ENCODE results near the gene CD300E. TPM values are rescaled to one million over a fixed set of nuclear protein-coding genes. Genes with fewer than 3 reads are reported as not detected.

The CD300E gene
- polyA plus RNA-seq, 1 donor from 2014 or later, result not detected

DNA sequence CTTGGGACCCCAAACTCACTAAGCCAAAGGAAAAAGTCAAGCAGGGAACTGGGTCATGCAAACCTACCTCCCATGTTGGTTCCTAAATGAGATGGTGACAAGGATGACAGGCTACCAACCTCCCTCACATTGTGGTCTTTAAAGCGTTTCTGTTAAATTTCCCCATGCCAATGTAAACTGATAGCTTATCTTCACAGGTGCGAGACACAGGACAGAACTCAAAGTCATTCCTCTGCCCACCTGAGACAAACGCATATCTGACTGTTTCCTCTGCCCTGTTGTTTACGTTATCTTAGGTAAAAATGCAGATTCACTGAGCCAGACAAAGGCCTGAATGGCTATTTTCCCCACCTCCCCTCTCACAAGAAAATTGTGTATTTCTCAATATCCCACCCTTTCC, 19.0 kb upstream of the CD300E start:
- Histone ChIP-seq H3F3A (ENCODE audit: insufficient read depth, low read length, poor library complexity, severe bottlenecking) (no peaks in the 10 kb centered on the region), H3K9me2 (ENCODE audit: insufficient read depth, low read length) (no peaks in the 10 kb centered on the region), H3K4me2 (ENCODE audit: low read length) (no peak overlapping the region), H3K27me3 (ENCODE audit: insufficient read depth, low read depth, low read length) (no peaks in the 10 kb centered on the region), H2AFZ (ENCODE audit: low read depth, low read length) (no peak overlapping the region), H3K79me2 (replicated peaks; ENCODE audit: insufficient read depth, low read length) (no peaks in the 10 kb centered on the region), H3K9ac (ENCODE audit: low read length) (no peak overlapping the region), H3K36me3 (ENCODE audit: insufficient read depth, low read length) (no peaks in the 10 kb centered on the region), H3K9me3 (ENCODE audit: low read length) (no peaks in the 10 kb centered on the region), H3K27ac (ENCODE audit: low read length) (no peak overlapping the region), H4K20me1 (ENCODE audit: insufficient read depth) (no peaks in the 10 kb centered on the region), H3K4me3 (ENCODE audit: low read length) (no peak overlapping the region)
- TF ChIP-seq RAD21 (conservative IDR thresholded peaks at IDR 0.05) (no peak), POLR2AphosphoS5 (IDR thresholded peaks at IDR 0.05) (no peak), EZH2 (IDR thresholded peaks at IDR 0.05; ENCODE audit: borderline replicate concordance, insufficient read depth, low read length, poor library complexity, severe bottlenecking) (no peak), TAF1 (IDR thresholded peaks at IDR 0.05; ENCODE audit: low read depth) (no peak), EP300 (conservative IDR thresholded peaks at IDR 0.05; ENCODE audit: poor library complexity, severe bottlenecking) (no peak)
- TF ChIP-seq, protein P1, sequence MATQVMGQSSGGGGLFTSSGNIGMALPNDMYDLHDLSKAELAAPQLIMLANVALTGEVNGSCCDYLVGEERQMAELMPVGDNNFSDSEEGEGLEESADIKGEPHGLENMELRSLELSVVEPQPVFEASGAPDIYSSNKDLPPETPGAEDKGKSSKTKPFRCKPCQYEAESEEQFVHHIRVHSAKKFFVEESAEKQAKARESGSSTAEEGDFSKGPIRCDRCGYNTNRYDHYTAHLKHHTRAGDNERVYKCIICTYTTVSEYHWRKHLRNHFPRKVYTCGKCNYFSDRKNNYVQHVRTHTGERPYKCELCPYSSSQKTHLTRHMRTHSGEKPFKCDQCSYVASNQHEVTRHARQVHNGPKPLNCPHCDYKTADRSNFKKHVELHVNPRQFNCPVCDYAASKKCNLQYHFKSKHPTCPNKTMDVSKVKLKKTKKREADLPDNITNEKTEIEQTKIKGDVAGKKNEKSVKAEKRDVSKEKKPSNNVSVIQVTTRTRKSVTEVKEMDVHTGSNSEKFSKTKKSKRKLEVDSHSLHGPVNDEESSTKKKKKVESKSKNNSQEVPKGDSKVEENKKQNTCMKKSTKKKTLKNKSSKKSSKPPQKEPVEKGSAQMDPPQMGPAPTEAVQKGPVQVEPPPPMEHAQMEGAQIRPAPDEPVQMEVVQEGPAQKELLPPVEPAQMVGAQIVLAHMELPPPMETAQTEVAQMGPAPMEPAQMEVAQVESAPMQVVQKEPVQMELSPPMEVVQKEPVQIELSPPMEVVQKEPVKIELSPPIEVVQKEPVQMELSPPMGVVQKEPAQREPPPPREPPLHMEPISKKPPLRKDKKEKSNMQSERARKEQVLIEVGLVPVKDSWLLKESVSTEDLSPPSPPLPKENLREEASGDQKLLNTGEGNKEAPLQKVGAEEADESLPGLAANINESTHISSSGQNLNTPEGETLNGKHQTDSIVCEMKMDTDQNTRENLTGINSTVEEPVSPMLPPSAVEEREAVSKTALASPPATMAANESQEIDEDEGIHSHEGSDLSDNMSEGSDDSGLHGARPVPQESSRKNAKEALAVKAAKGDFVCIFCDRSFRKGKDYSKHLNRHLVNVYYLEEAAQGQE (IDR thresholded peaks at IDR 0.05; ENCODE audit: borderline replicate concordance), result no peak

DNA sequence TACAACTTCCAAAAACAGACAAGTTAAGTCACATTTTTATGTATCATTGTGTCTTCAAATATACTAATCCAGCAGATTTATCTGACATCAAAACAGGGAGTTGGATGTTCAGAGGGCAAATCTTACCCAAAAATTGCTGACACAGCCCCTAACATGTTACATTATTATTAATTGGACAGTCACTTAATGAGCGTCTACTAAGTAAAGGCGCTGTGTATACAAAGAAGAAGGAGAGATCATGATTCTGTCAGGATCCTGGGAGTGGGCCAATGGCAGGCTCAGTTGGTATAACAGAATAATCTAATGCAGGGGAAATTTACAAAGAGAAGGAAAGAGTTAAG, 18.4 kb upstream of the CD300E start:
- H3K9me3 ChIP-seq (ENCODE audit: low read length), result no peaks in the 10 kb centered on the region
- no peaks in the 10 kb centered on the region for H3K27me3 ChIP-seq (ENCODE audit: insufficient read depth, low read depth, low read length)
- H3K79me2 ChIP-seq (replicated peaks; ENCODE audit: insufficient read depth, low read length), result no peaks in the 10 kb centered on the region
- no peak overlapping the region for H3K27ac ChIP-seq (ENCODE audit: low read length)
- H3K4me3 ChIP-seq (ENCODE audit: low read length), result no peak overlapping the region
- no peaks in the 10 kb centered on the region for H3F3A ChIP-seq (ENCODE audit: insufficient read depth, low read length, poor library complexity, severe bottlenecking)
- H2AFZ ChIP-seq (ENCODE audit: low read depth, low read length), result no peak overlapping the region
- no peaks in the 10 kb centered on the region for H3K9me2 ChIP-seq (ENCODE audit: insufficient read depth, low read length)
- H3K9ac ChIP-seq (ENCODE audit: low read length), result no peak overlapping the region
- TF ChIP-seq, protein P1 (IDR thresholded peaks at IDR 0.05; ENCODE audit: borderline replicate concordance), result no peak
- TF ChIP-seq RAD21 (conservative IDR thresholded peaks at IDR 0.05) (no peak), SMC3 (conservative IDR thresholded peaks at IDR 0.05; ENCODE audit: poor library complexity) (no peak), POLR2AphosphoS5 (IDR thresholded peaks at IDR 0.05) (no peak), MXI1 (conservative IDR thresholded peaks at IDR 0.05; ENCODE audit: poor library complexity, severe bottlenecking) (no peak), EZH2 (IDR thresholded peaks at IDR 0.05; ENCODE audit: borderline replicate concordance, insufficient read depth, low read length, poor library complexity, severe bottlenecking) (no peak), EP300 (conservative IDR thresholded peaks at IDR 0.05; ENCODE audit: poor library complexity, severe bottlenecking) (no peak), TAF1 (IDR thresholded peaks at IDR 0.05; ENCODE audit: low read depth) (no peak)
- TF ChIP-seq, protein P2, sequence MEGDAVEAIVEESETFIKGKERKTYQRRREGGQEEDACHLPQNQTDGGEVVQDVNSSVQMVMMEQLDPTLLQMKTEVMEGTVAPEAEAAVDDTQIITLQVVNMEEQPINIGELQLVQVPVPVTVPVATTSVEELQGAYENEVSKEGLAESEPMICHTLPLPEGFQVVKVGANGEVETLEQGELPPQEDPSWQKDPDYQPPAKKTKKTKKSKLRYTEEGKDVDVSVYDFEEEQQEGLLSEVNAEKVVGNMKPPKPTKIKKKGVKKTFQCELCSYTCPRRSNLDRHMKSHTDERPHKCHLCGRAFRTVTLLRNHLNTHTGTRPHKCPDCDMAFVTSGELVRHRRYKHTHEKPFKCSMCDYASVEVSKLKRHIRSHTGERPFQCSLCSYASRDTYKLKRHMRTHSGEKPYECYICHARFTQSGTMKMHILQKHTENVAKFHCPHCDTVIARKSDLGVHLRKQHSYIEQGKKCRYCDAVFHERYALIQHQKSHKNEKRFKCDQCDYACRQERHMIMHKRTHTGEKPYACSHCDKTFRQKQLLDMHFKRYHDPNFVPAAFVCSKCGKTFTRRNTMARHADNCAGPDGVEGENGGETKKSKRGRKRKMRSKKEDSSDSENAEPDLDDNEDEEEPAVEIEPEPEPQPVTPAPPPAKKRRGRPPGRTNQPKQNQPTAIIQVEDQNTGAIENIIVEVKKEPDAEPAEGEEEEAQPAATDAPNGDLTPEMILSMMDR (IDR thresholded peaks at IDR 0.05; ENCODE audit: poor library complexity, severe bottlenecking), result no peak
- no peaks in the 10 kb centered on the region for H3K36me3 ChIP-seq (ENCODE audit: insufficient read depth, low read length)
- H3K4me2 ChIP-seq (ENCODE audit: low read length), result no peak overlapping the region
- H4K20me1 ChIP-seq (ENCODE audit: insufficient read depth), result no peaks in the 10 kb centered on the region
